T-helper 2 cell (primary cell): ENCODE measurements around the gene ST3GAL3.
"Not testable (repeated sequence)": the region's sequence is repeated elsewhere in the genome, so short reads cannot be mapped to it uniquely, and the experiment has no call there.

Source experiments
- DNase-seq, 5 experiments: peaks; one replicate each; pipeline versions ENCODE4 v3.0.0 to v3.0.0-alpha.2; 2012 to 2022

The ST3GAL3 gene

GRCh38 chr1:43757343-43758053 is 50.2 kb downstream of the ST3GAL3 start:
- no peak for DNase-seq

GRCh38 chr1:43760745-43761317 is 53.5 kb downstream of the ST3GAL3 start:
- DNase-seq: no peak

DNA sequence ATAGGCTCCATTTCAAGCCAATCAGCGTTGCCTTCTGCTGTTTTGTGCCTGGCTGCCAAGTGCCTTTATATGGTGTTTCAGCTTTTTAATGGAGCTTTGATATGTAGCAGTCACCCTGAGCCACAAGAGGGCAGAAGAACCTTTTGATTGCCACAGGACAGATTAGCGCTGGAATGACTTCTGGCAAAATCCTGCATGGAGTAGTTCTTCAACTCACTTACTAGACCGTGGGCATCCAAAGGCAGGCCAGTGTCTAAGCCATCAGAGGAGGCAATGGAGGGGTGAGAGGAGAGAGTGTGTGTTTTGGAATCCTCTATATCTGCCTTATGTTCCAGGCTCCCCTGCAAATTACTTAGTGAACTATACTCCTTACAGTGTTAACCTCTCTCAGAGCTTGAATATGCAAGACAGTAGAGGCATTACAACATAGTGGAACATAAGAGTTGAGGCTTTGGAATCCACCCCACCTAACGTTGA is 56.2 kb downstream of the ST3GAL3 start:
- peak in 4 of 5 experiments; percentile 2 to 58 (median 6) for DNase-seq

GRCh38 chr1:43764581-43764980 is 57.2 kb downstream of the ST3GAL3 start:
- no peak for DNase-seq

DNA sequence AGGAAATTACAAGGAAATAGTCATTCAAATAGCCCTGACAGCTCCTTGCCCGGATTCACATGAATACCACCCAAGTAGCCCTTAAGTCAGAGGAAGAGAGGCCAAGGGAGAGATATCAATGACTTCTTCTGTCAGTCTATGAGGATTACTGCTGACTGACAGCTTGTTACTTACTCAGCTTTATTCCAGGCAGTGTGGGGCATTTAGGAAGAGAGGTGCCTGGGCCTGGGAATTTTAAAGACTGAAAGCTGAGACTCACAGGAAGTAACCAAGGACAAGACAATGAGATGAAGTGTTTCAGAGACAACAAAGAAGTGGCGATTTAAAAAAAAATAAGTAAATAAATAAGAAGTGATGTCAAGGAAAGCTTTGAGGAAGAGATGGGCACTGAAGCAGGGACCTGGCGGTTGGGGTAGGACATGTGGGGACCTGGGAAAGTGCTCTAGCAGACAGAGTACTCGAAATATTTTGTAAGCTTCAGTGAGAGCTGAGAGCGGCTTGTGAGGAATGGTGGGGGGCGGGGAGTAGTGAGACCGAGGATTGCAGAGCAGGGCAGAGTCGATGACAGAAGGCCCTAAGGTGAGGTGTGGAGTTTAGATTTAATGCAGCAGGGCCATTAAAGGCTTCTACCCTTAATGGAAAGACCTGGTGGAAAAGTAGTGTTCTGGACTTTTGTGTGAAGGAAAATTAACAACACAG is 58.9 kb downstream of the ST3GAL3 start:
- no peak for DNase-seq

GRCh38 chr1:43766818-43767525 is 59.6 kb downstream of the ST3GAL3 start:
- DNase-seq: no peak

DNA sequence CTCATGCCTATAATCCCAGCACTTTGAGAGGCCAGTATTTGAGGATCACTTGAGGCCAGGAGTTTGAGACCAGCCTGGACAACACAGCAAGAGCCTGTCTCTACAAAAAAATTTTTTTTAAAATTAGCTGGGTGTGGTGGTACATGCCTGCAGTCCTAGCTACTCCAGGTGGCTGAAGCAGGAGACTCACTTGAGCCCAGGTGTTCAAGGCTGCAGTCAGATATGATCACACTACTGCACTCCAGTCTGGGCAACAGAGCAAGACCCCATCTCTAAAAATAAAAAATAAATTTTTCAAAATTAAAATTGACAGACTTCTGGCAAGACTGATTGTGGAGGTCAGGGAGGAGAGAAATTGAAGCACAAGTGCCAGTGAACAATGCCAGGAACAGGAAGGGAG is 60.8 kb downstream of the ST3GAL3 start:
- DNase-seq: no peak

GRCh38 chr1:43769350-43769908 is 62.1 kb downstream of the ST3GAL3 start:
- no peak for DNase-seq

DNA sequence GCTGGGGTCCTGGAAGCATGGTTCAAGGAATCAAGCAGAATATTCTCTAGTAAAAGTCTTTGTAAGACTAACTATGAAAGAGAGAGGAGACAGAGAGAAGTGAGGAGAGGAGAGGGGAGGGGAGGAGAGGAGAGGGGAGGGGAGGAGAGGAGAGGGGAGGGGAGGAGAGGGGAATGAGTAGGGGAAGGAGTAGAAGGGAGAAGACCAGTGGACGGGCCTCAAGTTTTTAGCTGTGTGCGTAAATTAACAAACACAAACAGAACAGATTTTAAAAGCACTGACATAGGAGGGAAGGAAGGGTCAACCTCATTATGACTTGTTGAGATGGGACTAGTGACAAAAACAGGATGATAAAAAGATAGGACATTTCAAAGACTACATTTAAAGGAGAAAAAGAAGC is 62.8 kb downstream of the ST3GAL3 start:
- no peak for DNase-seq

GRCh38 chr1:43772978-43773377 is 65.6 kb downstream of the ST3GAL3 start:
- DNase-seq: no peak

DNA sequence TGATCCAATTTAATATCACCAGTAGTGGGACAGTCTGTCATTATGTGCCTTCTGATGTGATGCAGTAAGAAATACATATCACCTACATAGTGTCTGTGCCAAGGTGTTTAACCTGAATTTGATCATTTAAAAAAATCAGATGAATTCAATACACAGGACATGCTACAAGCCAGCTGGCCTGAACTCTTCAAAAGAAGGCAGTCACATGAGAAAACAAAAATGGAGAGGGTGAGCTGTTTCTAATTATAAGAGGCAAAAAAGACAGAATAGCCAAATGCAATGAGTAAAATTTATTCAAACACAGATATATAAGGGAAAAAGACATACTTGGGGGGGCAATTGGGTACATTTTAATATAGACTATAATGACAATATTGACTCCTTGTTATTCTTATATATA is 66.5 kb downstream of the ST3GAL3 start:
- no peak for DNase-seq

GRCh38 chr1:43774359-43774758 is 67.0 kb downstream of the ST3GAL3 start:
- DNase-seq: no peak

DNA sequence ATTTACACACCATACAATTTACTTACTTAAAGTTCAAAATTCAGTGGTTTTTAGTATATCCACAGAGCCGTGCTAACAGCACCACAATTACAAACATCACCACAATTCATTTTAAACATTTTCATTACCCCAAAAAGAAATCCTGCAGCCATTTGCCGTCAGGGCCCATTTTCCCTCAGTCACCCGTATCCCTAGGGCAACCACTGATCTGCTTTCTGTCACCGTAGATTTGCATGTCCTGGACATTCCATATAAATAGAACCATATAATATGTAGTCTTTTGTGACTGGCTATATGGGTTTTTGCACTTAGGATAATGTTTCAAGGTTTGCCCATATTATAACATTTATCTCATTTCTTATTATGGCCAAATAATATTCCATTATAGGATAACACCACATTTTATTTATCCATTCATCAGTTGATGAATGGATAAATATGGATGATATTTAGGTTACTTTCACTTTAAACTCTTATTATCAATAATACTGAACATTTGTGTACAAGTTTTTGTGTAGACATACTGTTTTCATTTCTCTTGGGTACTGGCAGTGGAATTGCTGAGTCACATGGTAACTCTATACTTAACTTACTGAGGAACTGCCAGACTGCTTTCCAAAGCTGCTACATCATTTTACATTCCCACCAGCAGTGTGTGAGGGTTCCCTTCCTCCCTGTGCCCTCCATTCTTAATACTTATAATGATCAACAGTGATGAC is 68.9 kb downstream of the ST3GAL3 start:
- DNase-seq: no peak

DNA sequence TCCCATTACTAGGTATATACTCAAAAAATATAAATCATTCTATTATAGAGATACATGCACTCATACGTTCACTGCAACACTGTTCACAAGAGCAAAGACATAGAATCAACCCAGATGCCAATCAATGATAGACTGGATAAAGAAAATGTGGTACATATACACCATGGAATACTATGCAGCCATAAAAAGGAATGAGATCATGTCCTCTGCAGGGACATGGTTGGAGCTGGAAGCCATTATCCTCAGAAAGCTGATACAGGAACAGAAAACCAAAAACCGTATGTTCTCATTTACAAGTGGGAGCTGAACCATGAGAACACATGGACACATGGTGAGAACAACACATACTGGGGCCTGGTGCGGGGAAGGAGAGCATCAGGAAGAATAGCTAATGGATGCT is 70.6 kb downstream of the ST3GAL3 start:
- not testable (repeated sequence) for DNase-seq

GRCh38 chr1:43779266-43779665 is 71.9 kb downstream of the ST3GAL3 start:
- DNase-seq: peak in 1 of 5 experiments; percentile 7

DNA sequence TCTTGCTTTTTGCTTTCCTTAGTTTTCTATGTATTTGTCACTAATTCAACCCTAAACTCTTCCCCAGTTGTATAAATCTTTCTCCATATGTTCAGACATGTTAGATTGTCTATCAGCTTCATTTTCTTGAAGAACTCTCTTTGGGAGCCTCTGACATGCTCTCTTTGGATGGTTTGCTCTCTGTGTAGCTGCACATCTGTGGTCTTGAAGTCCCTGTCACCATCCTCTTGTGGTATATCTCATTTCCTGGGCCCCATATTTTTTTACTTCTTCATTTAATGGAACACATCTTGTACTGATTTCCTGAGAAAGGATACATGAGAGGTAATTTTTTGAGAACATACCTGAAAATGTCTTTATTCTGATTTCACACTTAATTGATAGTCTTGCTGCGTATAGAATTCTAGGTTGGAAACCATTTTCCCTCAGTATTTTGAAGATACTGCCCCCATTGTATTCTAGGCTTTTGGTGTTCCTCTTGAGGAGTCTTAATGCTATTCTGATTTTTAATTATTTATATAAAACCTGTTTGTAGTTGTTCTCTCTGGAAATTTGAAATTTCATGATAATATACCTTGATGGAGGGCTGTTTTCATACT is 72.6 kb downstream of the ST3GAL3 start:
- peak in 1 of 5 experiments; percentile 63 for DNase-seq

DNA sequence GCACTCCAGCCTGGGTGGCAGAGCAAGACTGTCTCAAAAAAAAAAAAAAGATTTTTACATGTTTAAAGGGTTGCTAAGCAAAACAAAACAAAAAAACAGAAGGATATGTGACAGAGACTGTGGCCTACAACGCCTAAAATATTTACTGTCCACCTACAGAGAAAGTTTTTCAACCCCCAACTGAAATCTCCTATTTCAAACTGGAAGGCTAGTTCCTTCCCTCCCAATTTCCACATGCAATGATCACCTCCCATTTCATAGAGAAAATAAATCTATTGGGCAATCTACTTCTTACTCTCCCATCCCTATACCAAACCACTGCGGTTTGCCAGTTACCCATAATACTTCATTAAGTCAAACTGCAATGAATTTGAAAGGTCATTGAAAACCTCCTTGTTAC is 74.2 kb downstream of the ST3GAL3 start:
- no peak for DNase-seq

DNA sequence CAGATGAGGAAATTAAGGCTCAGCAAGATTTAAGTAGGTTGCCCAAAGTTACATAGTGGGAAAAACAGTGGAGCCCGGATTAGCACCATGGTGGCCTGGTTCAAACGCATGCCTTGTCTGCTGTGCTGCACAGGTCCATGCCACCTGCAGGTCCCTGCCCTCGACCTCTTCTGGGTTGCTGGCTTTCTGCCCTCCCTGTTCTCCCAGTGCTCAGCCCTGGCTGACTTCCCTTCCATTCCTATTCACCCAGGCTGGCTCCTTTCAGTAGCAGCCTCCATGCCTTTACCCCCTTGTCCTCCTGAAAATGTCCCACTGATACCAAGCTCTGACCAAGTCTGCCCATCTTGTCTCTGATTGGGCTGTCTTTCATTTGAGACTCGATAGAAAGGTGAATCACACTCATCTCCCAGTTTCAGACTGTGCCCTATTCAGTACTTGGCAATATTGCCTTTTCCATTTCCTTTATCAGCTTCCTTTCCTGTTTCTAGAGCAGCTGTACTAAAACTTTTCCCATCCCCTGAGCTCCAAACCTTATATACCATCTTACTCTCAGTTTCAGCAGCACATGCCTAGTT is 75.8 kb downstream of the ST3GAL3 start:
- no peak for DNase-seq

DNA sequence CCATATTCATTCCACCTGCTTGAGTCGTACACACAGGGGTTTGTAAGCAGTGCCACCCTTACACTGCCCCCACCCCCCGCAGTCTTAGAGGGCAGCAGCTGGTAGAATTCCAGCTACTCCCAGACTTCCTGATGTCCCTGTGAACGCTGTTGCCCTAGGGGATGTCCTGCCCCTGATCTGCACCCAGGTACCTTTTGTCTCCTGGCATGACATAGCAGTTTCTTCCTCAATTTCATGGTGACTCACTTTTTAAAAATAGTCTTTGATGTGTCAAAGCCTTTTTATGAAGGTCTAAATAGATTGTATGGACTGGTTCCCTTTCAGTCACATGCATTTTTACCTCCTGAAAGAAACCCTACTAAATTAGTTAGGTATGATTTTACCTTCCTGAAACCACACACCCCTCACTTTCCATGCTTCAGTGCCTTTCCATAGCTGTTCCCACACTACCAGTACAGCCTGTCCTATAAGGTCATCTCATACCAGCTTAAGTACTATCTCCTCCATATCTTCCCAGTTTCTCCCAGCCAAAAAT is 76.4 kb downstream of the ST3GAL3 start:
- DNase-seq: no peak

DNA sequence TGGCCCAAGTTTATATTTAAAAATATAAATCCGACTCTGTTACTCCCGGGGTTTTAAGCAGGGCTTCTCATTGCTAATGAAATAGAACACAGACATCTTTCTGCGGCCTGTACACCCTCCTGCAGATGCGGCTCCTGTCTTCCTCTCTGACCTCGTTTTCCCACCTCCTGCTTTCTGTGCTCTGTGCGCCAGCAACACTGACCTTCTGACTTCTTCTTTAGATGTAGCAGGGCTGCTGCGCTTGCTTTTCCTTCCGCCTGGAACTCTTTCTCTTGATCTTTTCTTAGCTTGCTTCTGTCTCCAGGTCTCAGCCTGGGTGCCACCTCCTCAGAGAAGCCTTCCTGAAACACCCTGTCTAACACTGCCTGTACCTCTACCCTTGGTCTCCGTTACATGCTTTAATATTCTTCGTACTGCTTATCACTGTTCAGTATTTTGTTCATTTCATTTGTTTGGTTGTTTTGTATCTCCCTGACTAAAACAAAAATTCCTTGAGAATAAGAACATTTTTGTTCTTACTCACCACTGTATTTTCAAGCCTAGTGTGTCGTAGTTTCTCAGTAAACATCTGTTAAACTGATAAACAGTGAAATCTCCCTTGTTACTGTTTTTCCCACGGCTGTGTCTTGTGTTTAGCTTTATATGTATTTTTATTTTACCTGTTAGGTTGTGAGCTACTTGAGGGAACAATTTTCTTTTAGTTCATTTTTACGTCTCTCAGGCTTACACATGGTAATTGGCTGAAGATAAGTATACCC is 79.0 kb downstream of the ST3GAL3 start:
- no peak for DNase-seq
